ENCODE data around the gene MICU1.

Gene MICU1

GRCh38 chr10:72318418-72319262 lies 307.2 kb downstream of the MICU1 start:
- Histone ChIP-seq H3K9me3 (ENCODE audit: control insufficient read depth in 1 of 2, low read length in 2 of 2) (no peaks in the 10 kb centered on the region), H3K36me3 (ENCODE audit: control insufficient read depth in 1 of 2, insufficient read depth in 2 of 2, low read length in 2 of 2) (no peaks in the 10 kb centered on the region), H3K4me3 (ENCODE audit: low read depth in 1 of 2, low read length in 2 of 2) (peak overlapping the region; percentile 53 to 65), H3K9ac (ENCODE audit: low read depth in 1 of 2, low read length in 2 of 2) (peak overlapping the region; percentile 39 to 72), H3K4me1 (ENCODE audit: control insufficient read depth in 1 of 2, insufficient read depth in 2 of 2, low read length in 2 of 2) (peaks cover 58 to 64% of the 10 kb centered on the region in 2 donors), H3K27ac (ENCODE audit: low read depth, low read length) (peak overlapping the region; percentile 90), H3K27me3 (ENCODE audit: control insufficient read depth in 1 of 2, insufficient read depth in 2 of 2, low read length in 2 of 2) (no peaks in the 10 kb centered on the region)
